GM21619 (cell line): Measurements from ENCODE around the gene ZC3H6.
"Not testable (repeated sequence)": the region's sequence is repeated elsewhere in the genome, so short reads cannot be mapped to it uniquely, and the experiment has no call there.

ENCODE experiments used
- ATAC-seq: cut with Tn5 transposase; IDR thresholded peaks from one replicate; pipeline ENCODE4 v1.9.1; 2021; ENCODE audit not compliant: unreplicated experiment

Gene ZC3H6

DNA sequence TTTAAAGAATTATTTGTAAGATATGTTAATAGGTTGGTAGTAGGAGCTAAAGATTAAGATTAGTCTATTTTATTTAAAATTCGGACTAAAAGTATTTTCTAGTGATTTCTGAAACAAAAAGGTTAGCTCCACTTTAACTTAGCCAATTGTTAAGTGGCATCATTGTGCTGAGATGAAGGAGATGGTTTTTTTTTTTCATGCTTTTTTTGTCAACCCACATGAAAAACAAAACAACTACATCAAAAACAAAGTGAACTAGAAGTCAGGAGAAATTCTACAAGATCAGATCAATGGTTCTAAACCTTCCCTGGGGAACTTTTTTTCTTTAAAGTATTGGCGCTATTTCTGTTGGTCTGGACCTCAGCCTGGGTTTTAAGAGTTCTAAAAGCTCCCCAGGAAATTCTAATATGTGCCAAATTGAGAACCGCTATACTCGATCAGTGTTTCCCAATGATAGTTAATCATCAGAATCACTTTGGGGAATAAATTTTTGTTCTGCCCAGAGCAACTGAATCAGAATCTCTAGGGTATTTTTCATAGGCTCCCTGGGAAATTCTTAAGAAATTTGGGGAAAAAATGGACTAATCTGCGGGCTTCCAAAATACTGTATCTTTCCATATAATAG is 2.3 kb downstream of the ZC3H6 start:
- ATAC-seq: no peak

DNA sequence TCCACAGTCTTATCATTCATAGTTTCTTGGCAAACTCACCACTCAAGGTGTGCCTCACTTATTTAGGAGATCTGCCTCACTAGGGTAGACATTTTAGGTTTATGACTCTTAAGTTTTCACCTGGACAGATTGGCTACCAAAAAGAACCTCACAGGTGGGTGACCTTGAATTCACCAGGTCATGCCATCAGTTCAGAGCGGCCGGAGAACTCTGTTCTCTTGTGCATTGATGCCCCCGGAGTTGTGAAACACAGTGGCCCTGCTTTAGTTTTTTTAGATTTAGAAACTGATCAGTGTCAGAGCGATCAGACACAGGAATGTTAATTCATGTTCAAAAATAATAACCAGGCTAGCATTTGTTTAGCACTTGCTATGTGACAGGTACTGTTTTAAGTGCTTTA is 6.7 kb downstream of the ZC3H6 start:
- not testable (repeated sequence) for ATAC-seq

DNA sequence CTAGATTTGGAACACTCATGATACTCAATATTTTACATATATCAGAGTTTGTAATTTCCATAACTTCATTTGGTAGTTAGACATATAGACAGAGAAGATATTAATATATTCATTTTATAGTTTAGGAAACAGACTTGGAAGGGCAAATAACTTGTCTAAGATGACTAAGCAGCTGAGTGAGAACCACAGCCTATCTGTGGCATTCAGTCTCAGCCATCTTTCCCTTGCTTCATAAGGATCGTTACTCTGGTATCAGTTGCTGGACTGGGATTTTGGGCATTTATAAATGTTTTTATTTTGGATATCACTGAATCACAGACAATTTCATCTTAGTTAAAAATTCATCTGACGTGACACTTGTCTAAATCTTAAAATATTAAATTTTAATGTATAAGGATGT is 8.1 kb downstream of the ZC3H6 start:
- not testable (repeated sequence) for ATAC-seq

DNA sequence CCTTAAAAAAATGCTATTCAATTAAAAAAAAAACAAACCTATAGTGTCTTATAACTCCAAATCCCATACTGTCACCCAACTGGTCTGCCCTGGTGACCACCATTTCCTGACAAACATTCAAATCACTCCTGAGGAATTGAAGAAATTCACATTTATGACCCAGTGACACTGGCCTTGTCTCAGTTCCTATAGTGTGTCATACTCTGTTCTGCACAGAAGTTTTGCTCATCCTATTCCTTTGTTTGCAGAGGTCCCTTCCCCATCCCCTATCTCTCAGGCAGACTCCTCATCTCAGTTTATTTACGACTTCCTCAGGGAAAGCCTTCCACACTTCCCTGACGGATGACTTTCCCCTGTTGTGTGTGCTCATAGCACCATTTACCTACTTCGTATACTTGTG is 14.7 kb downstream of the ZC3H6 start:
- ATAC-seq: no peak

DNA sequence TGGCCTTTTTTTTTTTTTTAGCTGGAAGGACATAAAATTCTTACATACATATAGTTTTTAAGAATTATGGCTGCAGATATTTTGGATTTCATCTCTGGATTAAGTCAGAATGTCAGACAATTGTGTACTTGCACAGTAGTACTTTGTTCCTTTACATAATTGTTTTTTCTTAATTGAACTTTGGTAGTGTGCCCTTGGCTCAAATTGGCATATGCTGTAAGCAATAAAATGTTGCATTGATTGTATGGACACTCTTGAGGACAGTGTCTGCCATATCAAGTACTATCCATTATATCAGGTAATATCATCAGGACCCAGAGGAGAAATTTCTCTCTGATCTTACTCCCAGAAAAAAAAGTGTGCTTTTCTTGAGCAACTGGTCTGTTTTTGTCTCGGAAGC is 15.3 kb downstream of the ZC3H6 start:
- ATAC-seq: no peak

DNA sequence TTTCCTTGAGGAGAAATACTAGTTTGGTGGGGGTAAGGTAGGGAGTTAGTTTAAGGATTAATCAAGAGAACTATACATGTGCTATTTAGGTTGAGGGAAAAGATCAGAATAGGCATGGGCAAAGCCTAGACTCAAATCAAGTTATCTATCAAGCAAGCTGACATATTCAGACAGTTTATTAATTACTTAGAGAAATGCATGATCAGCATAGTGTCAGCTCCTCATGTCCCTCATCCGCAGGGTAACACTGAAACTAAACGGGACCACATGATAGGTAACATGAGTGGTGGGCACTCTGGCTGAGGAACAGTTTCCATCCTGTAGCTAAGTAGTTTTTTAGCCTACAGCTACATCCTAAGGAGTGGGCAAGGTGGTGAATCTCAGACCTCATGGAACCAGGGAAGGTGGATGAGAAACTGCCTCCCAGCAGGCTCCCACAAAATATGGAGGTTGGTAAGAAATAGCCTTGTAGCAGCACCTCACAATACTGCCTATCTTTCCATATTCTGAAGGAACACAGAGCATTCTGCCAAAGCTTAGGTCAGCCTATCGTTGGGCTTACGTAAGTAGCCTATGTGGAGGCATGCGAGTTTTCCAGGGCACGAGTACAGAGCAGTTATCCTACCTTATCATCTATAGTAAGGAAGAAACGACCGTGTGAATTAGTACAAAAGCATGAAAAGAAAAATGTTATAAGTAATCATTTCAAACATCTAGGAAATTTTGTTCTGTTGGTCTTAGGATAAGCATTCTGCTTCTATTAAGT is 18.4 kb downstream of the ZC3H6 start:
- ATAC-seq: no peak

DNA sequence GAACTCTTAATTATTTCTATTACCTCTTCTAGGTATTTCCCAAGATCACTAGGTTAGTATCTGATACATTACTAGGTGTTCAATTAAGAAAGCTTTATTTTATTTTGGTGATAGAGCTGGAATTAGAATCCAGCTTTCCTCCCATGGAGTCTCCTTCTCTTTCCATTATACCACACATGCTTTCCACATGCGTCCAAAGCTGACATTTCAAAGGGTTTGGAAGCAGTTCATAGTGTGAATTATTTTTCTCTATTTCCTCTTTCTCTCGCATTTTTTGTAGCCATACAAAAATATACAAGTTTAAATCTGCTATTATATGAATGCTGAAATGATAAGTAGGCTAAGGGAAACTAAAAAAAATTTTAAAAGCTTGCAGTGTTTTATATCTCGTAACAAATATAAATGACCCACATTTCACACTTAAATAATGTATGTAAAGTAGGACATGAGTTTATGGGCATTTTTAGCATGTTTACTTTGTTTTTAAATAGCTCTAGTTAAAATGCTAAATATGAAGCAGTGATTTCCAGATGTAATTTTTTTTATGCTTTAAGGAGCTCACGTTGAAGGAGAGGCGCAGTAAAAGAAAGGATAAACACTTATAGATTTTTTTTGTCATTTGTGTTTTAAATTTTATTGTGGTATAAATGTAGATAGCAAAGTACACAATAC is 20.1 kb downstream of the ZC3H6 start:
- ATAC-seq: no peak

GRCh38 chr2:112296407-112296806 is 21.0 kb downstream of the ZC3H6 start:
- ATAC-seq: no peak

- no peak for ATAC-seq
Measured at GRCh38 chr2:112301171-112301584, 25.8 kb downstream of the ZC3H6 start.

DNA sequence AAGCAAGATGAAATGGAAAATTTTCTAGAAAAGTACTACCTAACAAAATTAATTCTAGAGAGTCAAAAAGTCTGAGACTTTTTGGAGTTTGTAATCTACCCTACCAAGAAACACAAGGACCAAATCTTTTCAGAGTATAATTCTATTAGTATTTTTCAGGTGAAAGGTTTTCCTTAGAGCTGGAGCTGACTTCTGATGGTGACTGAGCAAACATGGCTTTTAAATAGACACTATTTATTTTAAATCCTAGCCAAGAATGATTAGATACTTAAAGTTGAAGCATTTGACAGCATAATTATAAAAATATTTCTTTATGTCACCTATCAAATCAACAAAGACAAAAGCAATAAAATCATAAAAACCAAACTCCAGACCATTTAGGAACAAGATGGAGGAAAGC is 26.6 kb downstream of the ZC3H6 start:
- no peak for ATAC-seq

GRCh38 chr2:112304298-112304941 is 29.0 kb downstream of the ZC3H6 start:
- no peak for ATAC-seq

- ATAC-seq: no peak
Measured at GRCh38 chr2:112305132-112305531, 29.7 kb downstream of the ZC3H6 start.

- no peak for ATAC-seq
Measured at GRCh38 chr2:112310906-112311305, 35.5 kb downstream of the ZC3H6 start.

DNA sequence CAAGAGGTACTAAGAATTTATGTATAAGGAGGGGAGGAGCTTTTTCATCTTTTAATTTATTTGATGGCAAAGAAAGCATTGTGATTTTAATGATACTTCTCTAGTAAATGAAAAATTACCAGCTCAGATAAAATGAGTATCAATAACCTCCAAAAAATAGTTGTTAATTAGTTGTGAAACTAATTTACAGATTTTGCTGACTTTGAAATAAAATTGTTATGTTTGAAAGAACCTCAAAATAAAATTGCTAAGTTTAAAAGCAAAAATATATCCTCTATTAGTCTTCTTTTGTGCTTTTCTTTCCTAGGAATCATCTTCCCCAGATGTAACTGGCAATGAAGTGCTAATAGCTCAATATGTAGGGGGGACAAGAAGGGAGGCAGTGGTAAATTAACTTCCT is 36.5 kb downstream of the ZC3H6 start:
- ATAC-seq: no peak

GRCh38 chr2:112312821-112313220 is 37.4 kb downstream of the ZC3H6 start:
- no peak for ATAC-seq

DNA sequence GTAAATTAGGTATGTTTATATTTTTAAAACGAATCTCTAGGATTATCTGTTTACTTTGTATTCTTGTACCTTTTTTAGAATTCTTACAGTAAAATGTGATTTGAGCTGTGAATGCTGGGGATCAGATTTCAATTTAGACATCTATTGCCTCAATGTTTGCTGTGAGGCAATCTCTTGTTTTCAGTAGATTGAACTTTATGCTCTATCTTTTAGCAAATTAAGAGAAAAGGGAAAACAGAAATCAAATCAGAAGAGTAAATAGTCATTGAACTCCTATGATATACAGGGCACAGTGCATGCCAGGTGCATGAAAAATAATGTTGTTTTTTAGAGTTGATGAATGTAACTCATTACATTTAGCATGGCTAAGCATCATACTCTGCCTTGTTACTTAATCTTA is 39.5 kb downstream of the ZC3H6 start:
- ATAC-seq: no peak

- no peak for ATAC-seq
Measured at GRCh38 chr2:112317303-112318158, 42.1 kb downstream of the ZC3H6 start.

DNA sequence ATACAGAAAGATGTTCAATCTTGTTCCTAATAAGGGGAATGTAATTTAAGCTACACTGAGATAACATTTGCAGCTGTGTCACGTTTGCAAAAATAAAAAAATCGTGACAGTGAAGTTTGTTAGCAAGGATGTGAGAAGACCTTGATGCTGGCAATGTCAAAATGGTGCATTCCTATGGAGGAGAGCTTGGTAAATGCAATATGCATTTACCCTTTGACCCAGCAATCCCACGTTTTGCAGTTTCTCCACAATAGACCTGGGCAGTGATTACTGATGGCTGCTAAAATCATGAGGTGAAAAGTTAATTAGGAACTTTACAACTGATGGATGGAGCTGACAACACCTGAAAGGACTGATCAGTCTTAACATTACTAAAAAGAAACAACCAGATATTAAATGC is 43.1 kb downstream of the ZC3H6 start:
- ATAC-seq: no peak

- no peak for ATAC-seq
Measured at GRCh38 chr2:112321375-112322320, 46.3 kb downstream of the ZC3H6 start.

DNA sequence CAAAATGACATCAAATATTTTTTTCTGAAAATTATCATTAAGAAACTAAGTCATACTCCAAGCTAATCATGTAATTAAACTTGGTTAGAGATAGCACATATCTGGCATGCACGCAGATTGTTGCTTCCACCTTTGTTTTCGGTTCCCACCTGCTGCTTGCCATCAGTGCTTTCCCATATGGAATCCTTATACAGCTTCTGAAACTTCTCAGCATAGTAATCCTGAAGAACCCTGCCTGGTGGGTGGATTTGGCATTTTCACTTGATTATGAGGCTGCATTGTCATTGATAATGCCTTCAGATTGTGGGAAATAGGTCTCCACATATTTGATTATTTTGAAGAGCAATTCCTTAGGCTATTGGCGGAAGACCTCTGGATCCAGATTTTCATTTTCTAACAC is 47.5 kb downstream of the ZC3H6 start:
- no peak for ATAC-seq
